PC-3 (cell line): Measurements from ENCODE around the gene RALGPS1. TPM values are rescaled to one million over a fixed set of nuclear protein-coding genes. Genes with fewer than 3 reads are reported as not detected.

Source experiments
- ATAC-seq: fragments of 200-7000 bp; cut with Tn5 transposase; 2 replicates; pipeline ENCODE4 v1.9.1; 2020; ENCODE audit warnings: mild to moderate bottlenecking, moderate library complexity
- BruUV-seq: library from RNA; stranded (reverse); fragments of 400-500 nt; replicated peaks from 2 replicates; lab custom pipeline; 2021; lab: Mats Ljungman, UMichigan
- CTCF ChIA-PET: fragments of 300-600 bp; sonication (Branson Sonifier 250); formaldehyde crosslinking; loops from one replicate; lab custom pipeline; 2022; ENCODE audit warnings: antibody characterized with exemption; lab: Charles Lee
- POLR2A ChIA-PET: fragments of 300-600 bp; sonication (Branson Sonifier 250); formaldehyde crosslinking; loops from one replicate; lab custom pipeline; 2022; ENCODE audit warnings: antibody characterized with exemption; ENCODE audit not compliant: unreplicated experiment; lab: Charles Lee
- DNase-seq: peaks from one replicate; pipeline ENCODE4 v3.0.0-alpha.2; 2015
- H2AFZ ChIP-seq: fragments of 300-600 bp; sonication (generic); 2 replicates; pipeline ENCODE4 v1.6.0; 2016; ENCODE audit warnings: antibody characterized with exemption, low read length
- H3F3A ChIP-seq: fragments of 300-600 bp; sonication (generic); one replicate; pipeline ENCODE4 v1.6.0; 2017; ENCODE audit warnings: antibody characterized with exemption, low read length, control low read depth, mild to moderate bottlenecking; ENCODE audit not compliant: unreplicated experiment
- H3K27ac ChIP-seq: fragments of 300-600 bp; sonication (generic); 2 replicates; pipeline ENCODE4 v1.5.1; 2016; ENCODE audit warnings: mild to moderate bottlenecking, low read length
- H3K27me3 ChIP-seq: fragments of 300-600 bp; sonication (generic); 2 replicates; pipeline ENCODE4 v1.6.1; 2016; ENCODE audit warnings: low read length, mixed read lengths
- H3K36me3 ChIP-seq: fragments of 300-600 bp; sonication (generic); 2 replicates; pipeline ENCODE4 v1.6.1; 2016; ENCODE audit warnings: low read depth, mixed run types, low read length, mixed read lengths
- H3K4me1 ChIP-seq: fragments of 300-600 bp; sonication (generic); 2 replicates; pipeline ENCODE4 v1.5.1; 2016; ENCODE audit warnings: low read length; ENCODE audit not compliant: insufficient read depth
- H3K4me2 ChIP-seq: fragments of 300-600 bp; sonication (generic); 2 replicates; pipeline ENCODE4 v1.6.0; 2016; ENCODE audit warnings: low read length
- H3K4me3 ChIP-seq: fragments of 300-600 bp; sonication (generic); 2 replicates; pipeline ENCODE4 v1.5.1; 2016; ENCODE audit warnings: mild to moderate bottlenecking, low read length, mixed read lengths
- H3K79me2 ChIP-seq: fragments of 300-600 bp; sonication (generic); 2 replicates; pipeline ENCODE4 v1.6.1; 2017; ENCODE audit warnings: low read length, mixed read lengths
- H3K9ac ChIP-seq: fragments of 300-600 bp; sonication (generic); 2 replicates; pipeline ENCODE4 v1.6.0; 2016; ENCODE audit warnings: mild to moderate bottlenecking, low read length
- H3K9me2 ChIP-seq: fragments of 300-600 bp; sonication (generic); replicated peaks from 2 replicates; pipeline ENCODE4 v1.6.1; 2016; ENCODE audit warnings: mixed run types, low read length, mixed read lengths
- H3K9me3 ChIP-seq: fragments of 300-600 bp; sonication (generic); 2 replicates; pipeline ENCODE4 v1.6.1; 2016; ENCODE audit warnings: low read length, mixed read lengths
- H4K20me1 ChIP-seq: fragments of 300-600 bp; sonication (generic); 2 replicates; pipeline ENCODE4 v1.6.1; 2016; ENCODE audit warnings: low read length, mixed read lengths
- CTCF ChIP-seq: fragments of 300-600 bp; sonication (generic); conservative IDR thresholded peaks from 2 replicates; pipeline ENCODE4 v1.5.1; 2017; ENCODE audit warnings: antibody characterized with exemption, low read depth, mild to moderate bottlenecking, low read length
- EZH2 ChIP-seq: fragments of 300-600 bp; sonication (generic); IDR thresholded peaks from one replicate; pipeline ENCODE4 v1.6.1; 2017; ENCODE audit warnings: antibody characterized with exemption, mild to moderate bottlenecking, low read length; ENCODE audit not compliant: unreplicated experiment
- EZH2phosphoT487 ChIP-seq: fragments of 300-600 bp; sonication (generic); IDR thresholded peaks from 2 replicates; pipeline ENCODE4 v1.6.1; 2018; ENCODE audit warnings: mild to moderate bottlenecking, antibody characterized with exemption, low read length, borderline replicate concordance
- intact Hi-C: fragments of 100-400 bp; cut with micrococcal nuclease; formaldehyde crosslinking; loops from 2 replicates; pipeline ENCODE4 v1.9.0; 2023
- total RNA-seq: library from RNA; depleted of rRNA; stranded (reverse); fragments of >200 nt; gene quantifications from 2 replicates; pipeline ENCODE4 v1.2.3, GENCODE V29; 2014

RALGPS1 gene
- total RNA-seq, 1 experiment from 2014 or later, result 10.2 TPM

GRCh38 chr9:127021664-127022363 lies 107.2 kb downstream of the RALGPS1 start:
- H4K20me1 ChIP-seq, result no peaks in the 10 kb centered on the region
- no peak for TF ChIP-seq EZH2phosphoT487
- TF ChIP-seq EZH2, result no peak
- TF ChIP-seq CTCF, result no peak
- H3K36me3 ChIP-seq, result no peaks in the 10 kb centered on the region
- BruUV-seq, result no TSS peak
- no peak for DNase-seq
- intact Hi-C loops, result loop anchor here (5.0 kb wide), 1 partner anchor 35 kb away; no protein-coding TSS in a partner anchor
- ATAC-seq, result no peak
- H3K27me3 ChIP-seq, result no peaks in the 10 kb centered on the region
- H3K9ac ChIP-seq, result no peak overlapping the region
- no peak overlapping the region for H3K4me3 ChIP-seq
- H2AFZ ChIP-seq, result no peak overlapping the region
- no peak overlapping the region for H3K4me2 ChIP-seq
- CTCF ChIA-PET, result no interaction called here
- no peaks in the 10 kb centered on the region for H3K9me2 ChIP-seq
- H3F3A ChIP-seq, result no peaks in the 10 kb centered on the region
- H3K4me1 ChIP-seq, result peaks cover 32% of the 10 kb centered on the region
- no peak overlapping the region for H3K27ac ChIP-seq
- POLR2A ChIA-PET, result no interaction called here
- H3K9me3 ChIP-seq, result no peaks in the 10 kb centered on the region
- no peaks in the 10 kb centered on the region for H3K79me2 ChIP-seq

- Histone ChIP-seq H3K9me3 (no peaks in the 10 kb centered on the region), H3K27ac (peak overlapping the region; percentile 88), H3K79me2 (no peaks in the 10 kb centered on the region), H3K36me3 (no peaks in the 10 kb centered on the region), H2AFZ (no peak overlapping the region), H3K4me1 (peaks cover 32% of the 10 kb centered on the region), H3K4me2 (peak overlapping the region; percentile 63; the same call in 1 of the 2 replicates), H3K9ac (peak overlapping the region; percentile 40), H4K20me1 (no peaks in the 10 kb centered on the region), H3K4me3 (no peak overlapping the region), H3K27me3 (no peaks in the 10 kb centered on the region), H3K9me2 (no peaks in the 10 kb centered on the region), H3F3A (no peaks in the 10 kb centered on the region)
- BruUV-seq, result no TSS peak
- ChIA-PET POLR2A (no interaction called here), CTCF (no interaction called here)
- intact Hi-C loops, result loop anchor here (5.0 kb wide), 1 partner anchor 36 kb away; no protein-coding TSS in a partner anchor
- ATAC-seq (no peak), DNase-seq (no peak)
- TF ChIP-seq EZH2 (no peak), EZH2phosphoT487 (no peak), CTCF (no peak)
These were observed 108.5 kb downstream of the RALGPS1 start for GRCh38 chr9:127022913-127023660.
